HCT116 (cell line): Measurements from ENCODE around the gene DLG5.

Experiments
- CEBPB ChIP-seq: IDR thresholded peaks from 2 replicates; pipeline ENCODE4 v1.6.1; 2012; ENCODE audit warnings: low read depth
- CTCF ChIP-seq, 3 experiments: fragments of 200-600 bp in 1 of 3; sonication (generic) in 1 of 3; IDR thresholded peaks in 2 of 3; conservative IDR thresholded peaks in 1 of 3; 2 replicates each; pipeline ENCODE4 v1.5.1; 2012 to 2017; ENCODE audit warnings: low read depth in 2 of 3, low read length in 2 of 3, antibody characterized with exemption in 1 of 3, borderline replicate concordance in 1 of 3, control low read depth in 1 of 3, mild to moderate bottlenecking in 1 of 3, mixed read lengths in 1 of 3, mixed run types in 1 of 3, moderate library complexity in 1 of 3; ENCODE audit not compliant: insufficient read depth in 1 of 3
- ELF1 ChIP-seq: IDR thresholded peaks from 2 replicates; pipeline ENCODE4 v1.6.1; 2012; ENCODE audit warnings: low read depth, borderline replicate concordance
- EZH2 ChIP-seq: fragments of 200-600 bp; sonication (generic); IDR thresholded peaks from 2 replicates; pipeline ENCODE4 v1.6.1; 2017; ENCODE audit warnings: antibody characterized with exemption, mixed run types
- JUND ChIP-seq: IDR thresholded peaks from 2 replicates; pipeline ENCODE4 v1.6.1; 2012
- POLR2A ChIP-seq: IDR thresholded peaks from 2 replicates; pipeline ENCODE4 v1.7.0; 2011; ENCODE audit warnings: borderline replicate concordance; ENCODE audit not compliant: insufficient read depth, insufficient read length; ENCODE audit errors: extremely low read depth
- POLR2AphosphoS5 ChIP-seq: IDR thresholded peaks from 2 replicates; pipeline ENCODE4 v1.6.1; 2011; ENCODE audit warnings: mild to moderate bottlenecking, low read depth, low read length, moderate library complexity
- RAD21 ChIP-seq: IDR thresholded peaks from 2 replicates; pipeline ENCODE4 v1.6.1; 2012; ENCODE audit warnings: low read depth, mild to moderate bottlenecking
- SRF ChIP-seq: IDR thresholded peaks from 2 replicates; pipeline ENCODE4 v1.6.1; 2012; ENCODE audit warnings: low read depth
- TF ChIP-seq, protein P1 (sequence below): IDR thresholded peaks from 2 replicates; pipeline ENCODE4 v1.6.1; 2012; ENCODE audit warnings: low read depth

- no peak for TF ChIP-seq POLR2A
- no peak for TF ChIP-seq EZH2
- no peak for TF ChIP-seq CTCF (IDR thresholded peaks at IDR 0.05 in 2 of 3, conservative IDR thresholded peaks at IDR 0.05 in 1 of 3; ENCODE audit: borderline replicate concordance in 1 of 3, insufficient read depth in 1 of 3, low read depth in 2 of 3, low read length in 2 of 3)
- TF ChIP-seq SRF = no peak
- no peak for TF ChIP-seq RAD21
- TF ChIP-seq, protein P1, sequence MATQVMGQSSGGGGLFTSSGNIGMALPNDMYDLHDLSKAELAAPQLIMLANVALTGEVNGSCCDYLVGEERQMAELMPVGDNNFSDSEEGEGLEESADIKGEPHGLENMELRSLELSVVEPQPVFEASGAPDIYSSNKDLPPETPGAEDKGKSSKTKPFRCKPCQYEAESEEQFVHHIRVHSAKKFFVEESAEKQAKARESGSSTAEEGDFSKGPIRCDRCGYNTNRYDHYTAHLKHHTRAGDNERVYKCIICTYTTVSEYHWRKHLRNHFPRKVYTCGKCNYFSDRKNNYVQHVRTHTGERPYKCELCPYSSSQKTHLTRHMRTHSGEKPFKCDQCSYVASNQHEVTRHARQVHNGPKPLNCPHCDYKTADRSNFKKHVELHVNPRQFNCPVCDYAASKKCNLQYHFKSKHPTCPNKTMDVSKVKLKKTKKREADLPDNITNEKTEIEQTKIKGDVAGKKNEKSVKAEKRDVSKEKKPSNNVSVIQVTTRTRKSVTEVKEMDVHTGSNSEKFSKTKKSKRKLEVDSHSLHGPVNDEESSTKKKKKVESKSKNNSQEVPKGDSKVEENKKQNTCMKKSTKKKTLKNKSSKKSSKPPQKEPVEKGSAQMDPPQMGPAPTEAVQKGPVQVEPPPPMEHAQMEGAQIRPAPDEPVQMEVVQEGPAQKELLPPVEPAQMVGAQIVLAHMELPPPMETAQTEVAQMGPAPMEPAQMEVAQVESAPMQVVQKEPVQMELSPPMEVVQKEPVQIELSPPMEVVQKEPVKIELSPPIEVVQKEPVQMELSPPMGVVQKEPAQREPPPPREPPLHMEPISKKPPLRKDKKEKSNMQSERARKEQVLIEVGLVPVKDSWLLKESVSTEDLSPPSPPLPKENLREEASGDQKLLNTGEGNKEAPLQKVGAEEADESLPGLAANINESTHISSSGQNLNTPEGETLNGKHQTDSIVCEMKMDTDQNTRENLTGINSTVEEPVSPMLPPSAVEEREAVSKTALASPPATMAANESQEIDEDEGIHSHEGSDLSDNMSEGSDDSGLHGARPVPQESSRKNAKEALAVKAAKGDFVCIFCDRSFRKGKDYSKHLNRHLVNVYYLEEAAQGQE = no peak
- no peak for TF ChIP-seq CEBPB
- TF ChIP-seq ELF1 = no peak
- no peak for TF ChIP-seq POLR2AphosphoS5
- TF ChIP-seq JUND = no peak
Measured at GRCh38 chr10:77825965-77826364, 100.6 kb downstream of the DLG5 start.
